Measurements from ENCODE around the gene NEUROD2.

Gene NEUROD2

DNA sequence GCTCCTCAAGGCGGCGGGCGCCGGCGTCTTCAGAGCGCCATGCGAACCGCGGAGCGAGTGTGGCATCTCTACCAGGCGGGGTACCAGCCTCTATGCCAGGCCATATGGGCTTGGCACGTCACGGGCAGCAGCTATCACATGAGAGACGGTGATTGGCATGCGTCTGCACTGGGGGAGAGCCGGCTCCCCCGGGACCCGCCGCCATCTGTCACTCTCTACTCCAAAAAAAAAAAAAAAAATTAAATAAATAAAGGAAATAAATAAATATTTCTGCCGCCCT lies at the start of gene NEUROD2:
TSS of gene NEUROD2 (minus strand) at position 70 of the 280 bp plus-strand sequence. CDS start 1,321 bp downstream, outside the sequence.
- no peak for FAIRE-seq

DNA sequence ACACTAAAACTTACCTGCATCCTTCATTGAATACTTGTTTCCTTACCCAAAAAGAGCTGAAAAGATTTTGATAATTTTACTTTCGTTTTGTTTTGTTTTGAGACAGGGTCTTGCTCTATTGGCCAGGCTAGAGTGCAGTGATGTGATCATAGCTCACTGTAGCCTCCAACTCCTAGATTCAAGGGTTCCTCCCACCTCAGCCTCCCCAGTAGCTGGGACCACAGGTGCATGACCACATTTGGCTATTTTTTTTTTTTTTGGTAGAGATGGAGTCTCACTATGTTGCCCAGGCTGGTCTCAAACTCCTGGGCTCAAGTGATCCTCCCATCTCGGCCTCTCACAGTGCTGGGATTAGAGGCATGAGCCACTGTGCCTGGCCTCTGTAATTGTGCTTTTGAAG lies 47.4 kb upstream of the NEUROD2 start:
- no peak for FAIRE-seq

DNA sequence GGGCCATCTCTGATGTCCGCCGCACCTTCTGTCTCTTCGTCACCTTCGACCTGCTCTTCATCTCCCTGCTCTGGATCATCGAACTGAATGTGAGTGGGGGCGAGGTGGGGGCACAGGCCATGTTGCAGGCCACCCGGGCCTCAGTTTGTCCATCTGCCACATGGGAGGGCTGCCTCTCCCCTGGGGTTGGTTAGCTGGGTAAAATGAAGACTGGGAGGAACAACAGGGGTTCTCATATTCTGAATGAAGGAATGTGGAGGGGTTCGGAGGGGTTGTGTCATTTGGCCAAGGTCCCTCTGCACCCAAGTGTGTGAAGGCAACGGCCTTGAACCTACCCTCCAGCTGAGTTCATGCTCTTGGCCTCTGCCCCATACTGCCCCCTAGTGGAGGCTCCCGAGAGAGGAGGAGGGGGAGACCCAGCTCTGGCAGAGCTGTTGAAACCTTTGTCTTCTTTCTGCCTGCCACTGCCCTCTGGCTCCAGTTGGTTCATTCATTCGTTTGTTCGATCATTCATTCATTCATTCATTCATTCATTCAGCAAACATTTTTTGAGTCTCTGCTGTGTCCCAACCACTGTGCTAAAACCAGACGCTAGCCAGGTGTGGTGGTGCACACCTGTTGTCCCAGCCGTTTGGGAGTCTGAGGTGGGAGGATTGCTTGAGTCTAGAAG lies 46.1 kb upstream of the NEUROD2 start:
- no peak for FAIRE-seq

DNA sequence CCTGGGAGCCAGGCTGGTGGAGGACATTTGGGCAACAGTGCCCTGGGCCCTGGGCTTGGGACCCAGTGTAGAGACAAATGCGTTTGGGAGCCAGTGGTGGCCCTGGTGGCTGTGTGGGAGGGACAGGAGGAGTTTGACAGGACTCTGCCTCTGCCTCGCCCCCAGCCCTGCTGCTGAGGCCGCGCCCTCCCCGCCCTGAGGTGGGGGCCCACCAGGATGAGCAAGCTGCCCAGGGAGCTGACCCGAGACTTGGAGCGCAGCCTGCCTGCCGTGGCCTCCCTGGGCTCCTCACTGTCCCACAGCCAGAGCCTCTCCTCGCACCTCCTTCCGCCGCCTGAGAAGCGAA lies 45.6 kb upstream of the NEUROD2 start:
- FAIRE-seq, result no peak

DNA sequence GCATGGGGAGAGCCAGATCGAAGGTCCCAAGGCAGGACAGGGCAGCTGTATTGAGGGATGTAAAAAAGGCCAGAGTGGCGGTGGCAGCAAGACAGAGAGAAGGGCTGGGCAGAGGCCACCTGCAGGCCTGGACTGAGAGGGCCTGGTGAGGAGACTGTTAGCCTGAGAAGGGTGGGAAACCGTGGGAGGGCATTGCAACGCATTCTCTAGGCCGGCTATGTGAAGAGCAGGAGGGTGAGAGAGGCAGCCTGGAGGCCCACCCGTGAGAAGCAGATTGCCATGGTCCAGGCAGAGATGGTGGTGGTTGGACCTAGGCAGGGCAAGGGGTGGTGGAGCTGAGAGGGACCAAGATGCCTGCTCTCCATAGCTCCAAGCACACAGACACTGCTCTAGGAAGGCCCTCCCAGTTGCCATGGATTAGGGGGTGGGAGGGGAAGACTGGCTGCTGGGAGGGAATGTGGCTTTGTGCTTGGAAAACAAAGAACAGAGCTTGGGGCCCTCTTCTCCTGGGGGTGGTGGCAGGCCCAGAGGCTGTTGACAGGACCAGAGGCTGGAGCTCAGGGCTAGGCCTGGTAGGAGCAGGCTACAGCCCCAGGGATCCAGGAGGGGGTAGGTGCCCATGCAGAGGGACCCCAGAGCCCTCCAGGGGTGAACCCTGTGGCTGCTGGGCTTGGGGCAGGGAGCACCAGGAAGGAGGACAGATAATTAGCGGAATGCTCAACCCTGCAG lies 45.0 kb upstream of the NEUROD2 start:
- no peak for FAIRE-seq

DNA sequence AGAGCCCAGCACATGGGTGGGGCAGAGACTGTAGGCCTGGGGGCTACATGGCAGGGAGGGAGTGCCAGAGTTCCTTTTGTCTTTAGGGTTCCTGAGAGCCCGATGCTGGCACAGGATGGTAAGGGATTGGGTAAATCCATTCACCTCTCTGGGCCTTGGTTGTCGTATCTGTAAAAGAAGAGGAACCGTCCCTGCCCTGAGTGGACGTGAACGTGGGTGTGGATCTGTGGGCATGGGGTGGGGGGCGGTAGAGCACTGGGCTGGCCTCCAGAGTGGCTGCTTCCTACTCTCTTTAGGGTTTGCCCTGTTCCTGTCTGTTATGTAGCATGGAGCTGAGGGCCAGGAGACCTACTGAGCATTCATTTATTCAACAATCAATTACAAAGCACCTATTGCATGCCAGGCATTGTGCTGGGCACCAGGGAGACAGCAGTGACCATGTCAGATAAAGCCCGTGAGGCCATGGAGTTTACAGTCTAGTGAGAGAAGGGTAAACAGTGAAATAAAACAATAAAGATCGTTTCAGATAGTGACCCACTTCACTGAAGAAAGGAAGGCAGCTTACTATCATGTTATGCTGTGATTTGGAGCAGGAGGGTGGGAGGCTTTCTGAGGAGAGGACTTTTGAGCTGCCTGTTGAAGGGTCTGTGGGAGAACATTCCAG lies 44.3 kb upstream of the NEUROD2 start:
- no peak for FAIRE-seq

DNA sequence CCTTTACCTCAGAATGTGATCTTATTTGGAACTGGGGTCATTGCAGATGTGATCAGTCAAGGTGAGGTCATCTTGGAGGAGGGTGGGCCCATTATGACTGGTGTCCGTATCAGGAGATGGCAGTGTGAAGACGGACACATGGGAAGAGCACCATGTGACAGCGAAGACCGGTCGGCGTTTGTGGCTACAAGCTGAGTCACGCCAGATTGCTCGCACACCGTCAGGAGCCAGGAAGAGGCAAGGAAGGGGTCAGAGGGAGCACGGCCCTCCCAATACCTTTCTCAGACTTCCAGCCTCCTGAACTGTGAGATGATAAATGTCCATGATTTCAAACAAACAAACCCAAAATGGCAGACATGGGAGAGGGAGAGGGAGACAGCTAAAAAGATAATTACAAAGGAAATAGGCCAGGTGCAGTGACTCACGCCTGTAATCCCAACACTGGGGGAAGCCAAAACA lies 42.4 kb upstream of the NEUROD2 start:
- no peak for FAIRE-seq

DNA sequence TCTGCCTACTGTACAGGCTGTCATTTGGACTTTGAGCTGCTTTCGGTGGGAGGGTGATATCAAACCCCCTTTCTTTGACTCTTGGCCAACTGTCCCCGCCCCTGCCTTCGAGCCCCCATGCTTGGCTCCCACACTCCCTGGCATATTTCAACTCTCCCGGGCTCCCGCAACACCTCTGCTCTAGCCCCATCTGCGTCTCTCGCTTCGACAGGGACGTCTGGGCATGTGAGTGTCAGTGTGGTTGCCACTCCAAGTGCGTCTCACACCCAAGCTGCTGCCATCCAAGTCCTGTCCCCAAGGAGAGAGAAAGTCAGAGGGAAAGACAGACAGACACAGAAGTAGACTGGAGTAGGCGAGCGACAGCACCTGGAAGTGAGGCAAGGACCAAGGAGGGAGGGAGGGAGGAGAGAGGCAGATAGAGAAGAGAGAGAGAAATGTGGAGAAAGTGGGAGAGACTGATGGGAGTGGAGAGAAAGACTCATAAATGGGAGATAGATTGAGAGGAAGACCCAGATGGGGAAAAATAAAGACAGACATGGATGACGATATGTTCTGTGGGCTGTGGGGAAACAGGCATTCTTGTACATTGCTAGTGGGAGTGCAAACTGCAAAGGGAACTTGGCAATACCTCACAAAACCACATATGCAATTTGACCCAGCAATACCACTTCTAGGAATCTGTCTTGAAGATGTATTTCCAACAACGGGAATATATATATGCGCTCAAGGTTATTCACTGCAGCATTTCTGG lies 41.1 kb upstream of the NEUROD2 start:
- no peak for FAIRE-seq

DNA sequence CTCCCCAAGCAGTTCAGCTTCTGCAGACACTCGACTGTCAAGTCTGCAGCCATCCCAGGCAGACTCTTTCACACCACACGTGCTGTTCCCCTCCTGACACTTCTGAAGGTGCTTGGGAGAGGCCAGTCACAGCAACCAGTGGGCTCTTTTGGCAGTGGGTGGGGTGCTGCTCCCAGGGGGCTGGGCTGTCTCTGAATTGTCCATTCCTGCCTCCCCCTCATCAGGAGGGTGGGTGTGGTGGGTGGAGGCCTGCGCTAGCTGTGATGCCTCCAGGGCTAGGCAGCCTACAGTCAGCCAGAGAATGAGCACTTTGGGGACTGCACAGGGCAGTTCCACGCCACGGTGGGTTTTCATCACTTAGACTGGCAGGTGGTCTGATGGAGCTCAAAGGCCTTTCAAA lies 39.5 kb upstream of the NEUROD2 start:
- FAIRE-seq, result no peak

DNA sequence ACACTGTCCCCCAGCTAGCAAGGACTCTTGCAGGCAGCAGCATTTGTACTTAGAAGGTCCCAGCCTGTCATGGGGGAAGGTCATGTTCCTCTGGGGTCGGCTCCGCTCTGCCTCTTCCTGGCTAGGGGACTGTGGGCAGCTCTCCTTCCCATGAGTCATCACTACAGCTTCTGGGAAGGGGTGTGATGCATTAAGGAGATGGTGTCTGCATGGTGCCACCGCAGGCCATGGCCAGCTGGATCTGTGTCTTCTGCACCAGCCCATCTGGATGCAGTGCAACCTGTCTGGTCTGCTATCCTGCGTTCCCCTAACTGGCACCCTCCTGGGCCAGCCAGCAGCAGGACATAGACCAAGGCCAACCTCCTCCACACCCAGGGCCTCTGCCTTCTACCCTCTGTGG lies 35.6 kb upstream of the NEUROD2 start:
- no peak for FAIRE-seq

DNA sequence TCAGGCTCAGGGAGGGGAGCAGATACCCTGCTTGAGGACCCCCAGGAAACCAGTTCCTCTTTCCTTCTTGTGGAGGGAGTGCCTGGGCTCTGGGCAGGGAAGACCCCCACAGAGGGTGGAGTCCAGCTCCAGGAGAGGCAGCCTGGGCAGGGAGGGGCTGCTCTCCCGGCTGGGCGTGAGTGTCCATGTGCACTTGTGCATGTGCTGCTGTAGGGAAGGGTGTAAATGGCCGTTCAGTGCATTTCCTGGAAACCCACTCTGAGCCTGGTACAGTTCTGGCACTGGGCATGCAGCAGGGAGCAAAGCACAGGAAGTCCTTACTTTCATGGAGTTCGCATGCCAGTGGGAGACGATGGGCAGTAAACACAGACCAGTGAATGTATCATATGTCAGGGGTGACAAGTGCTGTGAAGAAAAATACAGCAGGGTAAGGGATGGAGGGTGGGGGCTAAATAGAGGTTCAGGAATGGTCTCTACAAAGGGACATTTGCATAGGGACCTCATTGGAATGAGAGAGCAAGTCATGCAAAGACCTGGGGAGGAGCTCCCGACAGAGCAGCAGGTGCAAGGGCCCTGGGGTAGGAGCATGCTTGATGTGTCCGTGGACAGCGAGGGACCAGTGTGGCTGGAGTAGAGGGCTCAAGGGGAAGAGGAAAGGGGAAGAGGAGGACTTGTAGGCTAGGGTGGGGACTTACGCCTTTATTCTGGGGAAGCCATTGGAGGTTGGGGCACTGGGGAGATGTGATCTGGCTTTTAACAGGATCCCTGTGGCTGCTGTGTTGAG lies 34.8 kb upstream of the NEUROD2 start:
- FAIRE-seq, result no peak

DNA sequence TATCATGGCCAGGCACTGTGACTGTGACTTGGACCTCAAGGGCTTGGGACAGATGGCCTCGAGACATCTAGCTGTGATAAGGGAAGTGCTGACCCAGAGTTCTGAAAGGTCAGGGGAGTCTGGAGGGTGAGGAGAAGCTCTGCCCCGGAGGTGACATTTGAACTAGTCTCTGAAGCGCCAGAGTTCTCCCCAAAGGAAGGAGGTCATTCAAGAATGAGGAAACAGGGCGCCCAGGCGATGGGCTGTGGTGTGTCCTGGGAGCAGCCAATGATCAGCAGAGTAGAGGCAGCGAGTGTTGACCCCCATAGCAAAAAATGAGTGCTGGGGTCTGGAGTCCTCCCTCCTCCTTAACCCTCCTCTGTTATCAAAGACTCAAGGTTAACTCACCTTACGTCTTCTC lies 34.2 kb upstream of the NEUROD2 start:
- no peak for FAIRE-seq

DNA sequence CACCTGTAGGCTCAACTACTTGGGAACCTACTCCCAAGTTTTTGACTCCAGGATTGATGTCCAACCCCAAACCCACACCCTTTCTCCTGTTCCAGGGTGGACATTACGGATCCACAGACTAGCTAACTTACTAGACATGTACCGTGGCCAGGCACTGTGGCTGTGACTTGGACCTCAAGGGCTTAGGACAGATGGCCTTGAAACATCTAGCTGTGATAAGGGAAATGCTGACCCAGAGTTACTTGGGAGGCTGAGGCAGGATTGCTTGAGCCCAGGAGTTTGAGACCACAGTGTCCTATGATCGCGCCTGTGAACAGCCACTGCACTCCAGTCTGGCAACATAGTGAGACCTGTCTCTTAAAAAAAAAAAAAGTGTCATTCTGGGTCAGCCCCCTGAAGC lies 33.4 kb upstream of the NEUROD2 start:
- FAIRE-seq, result no peak

DNA sequence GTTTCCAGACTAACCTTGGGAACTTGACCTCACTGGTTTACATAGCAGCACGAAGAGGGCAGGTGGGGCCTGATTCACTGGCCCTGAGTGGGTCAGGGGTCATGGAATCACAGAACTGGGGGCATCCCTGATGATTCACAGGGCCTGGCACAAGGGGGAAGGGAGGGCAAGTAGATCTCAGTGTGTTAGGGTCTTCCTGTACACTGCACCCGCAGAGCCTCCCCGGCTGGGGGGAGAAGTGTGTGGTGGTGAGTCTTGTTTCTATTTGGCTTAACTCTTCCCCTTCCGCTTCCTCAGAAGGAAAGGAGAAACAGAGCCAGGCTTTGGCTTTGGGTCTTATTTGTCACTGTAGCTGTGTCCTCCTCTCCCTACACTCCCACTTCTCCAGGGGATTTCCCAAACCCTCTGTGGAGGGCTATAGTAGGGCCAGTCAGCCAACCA lies 32.9 kb upstream of the NEUROD2 start:
- no peak for FAIRE-seq

DNA sequence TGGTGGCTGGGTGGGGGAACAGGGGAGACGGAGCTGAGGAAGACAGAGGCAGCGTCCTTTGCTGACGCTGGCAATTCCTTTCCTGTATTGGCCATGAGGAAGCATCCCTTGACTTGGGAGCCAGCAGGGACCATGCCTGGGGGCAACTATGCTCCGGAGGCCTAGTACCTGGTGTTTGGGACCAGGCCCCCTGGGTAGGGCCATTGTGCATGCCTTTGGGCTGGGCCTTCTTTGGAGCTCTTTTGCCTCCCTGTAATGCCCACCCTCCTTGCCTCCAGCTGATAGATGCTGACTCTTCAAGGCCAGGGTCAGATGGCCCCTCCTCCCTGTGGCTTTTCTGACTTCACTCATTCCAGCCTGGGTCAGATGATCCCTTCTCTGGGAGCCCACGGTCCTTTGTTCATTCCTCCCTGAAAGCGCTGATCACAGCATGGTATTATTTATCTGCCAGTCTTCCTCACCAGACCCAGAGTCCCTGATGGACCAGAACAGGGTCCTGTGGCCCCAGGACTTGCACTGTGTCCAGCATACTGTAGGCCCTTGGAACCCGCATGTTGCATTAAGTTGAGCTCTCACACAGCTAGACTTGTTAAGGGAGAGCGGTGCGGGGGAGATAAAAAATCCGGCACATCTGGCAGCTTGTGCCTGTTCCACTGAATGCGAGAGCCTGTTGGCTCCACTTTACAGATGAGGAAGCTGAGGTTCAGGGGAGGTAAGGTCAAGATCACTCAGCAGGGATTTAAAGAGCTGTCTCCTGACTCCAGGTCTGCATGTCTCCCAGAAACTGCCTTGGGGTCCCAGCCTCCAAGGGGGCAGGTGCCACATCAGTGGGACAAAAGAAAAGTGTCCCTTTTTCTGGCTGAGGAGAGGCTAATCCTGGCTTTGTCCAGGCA lies 32.1 kb upstream of the NEUROD2 start:
- FAIRE-seq, result no peak

DNA sequence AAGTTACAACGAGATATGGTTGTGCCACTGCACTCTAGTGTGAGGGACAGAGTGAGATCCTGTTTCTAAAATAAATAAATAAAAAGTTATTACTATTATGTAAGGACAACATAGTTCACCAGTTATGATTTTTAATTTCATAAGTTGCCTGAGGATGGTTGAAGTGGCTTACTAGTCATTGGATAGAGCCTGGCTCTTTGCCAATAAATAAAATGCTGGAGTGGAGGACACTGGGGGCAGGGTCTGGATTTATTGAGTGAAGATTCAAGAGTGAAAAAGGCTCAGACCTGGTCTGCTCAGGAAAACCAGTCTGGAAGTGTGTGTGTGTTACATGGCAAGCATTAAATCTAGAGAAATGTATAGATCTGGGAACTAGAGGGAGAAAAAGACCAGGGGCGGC lies 31.3 kb upstream of the NEUROD2 start:
- no peak for FAIRE-seq

DNA sequence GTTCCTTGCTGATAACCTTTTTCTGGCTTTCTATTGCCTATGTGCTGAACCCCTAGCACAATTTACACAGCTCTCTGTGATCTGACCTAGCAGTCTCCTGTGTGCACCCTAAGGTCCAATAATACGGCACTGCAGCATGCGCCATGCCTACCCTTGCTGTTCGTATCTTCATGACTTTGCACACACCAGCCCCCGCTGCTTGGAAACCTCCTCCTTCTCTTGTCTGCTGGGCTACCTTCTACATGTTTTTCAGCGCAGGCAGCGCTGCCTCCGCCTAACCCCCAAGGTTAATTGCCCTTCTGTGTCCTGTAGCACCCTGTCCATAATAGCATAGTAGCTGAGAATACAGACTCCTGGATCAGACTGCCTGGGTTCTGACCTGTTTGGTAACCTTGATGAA lies 30.6 kb upstream of the NEUROD2 start:
- FAIRE-seq, result no peak

DNA sequence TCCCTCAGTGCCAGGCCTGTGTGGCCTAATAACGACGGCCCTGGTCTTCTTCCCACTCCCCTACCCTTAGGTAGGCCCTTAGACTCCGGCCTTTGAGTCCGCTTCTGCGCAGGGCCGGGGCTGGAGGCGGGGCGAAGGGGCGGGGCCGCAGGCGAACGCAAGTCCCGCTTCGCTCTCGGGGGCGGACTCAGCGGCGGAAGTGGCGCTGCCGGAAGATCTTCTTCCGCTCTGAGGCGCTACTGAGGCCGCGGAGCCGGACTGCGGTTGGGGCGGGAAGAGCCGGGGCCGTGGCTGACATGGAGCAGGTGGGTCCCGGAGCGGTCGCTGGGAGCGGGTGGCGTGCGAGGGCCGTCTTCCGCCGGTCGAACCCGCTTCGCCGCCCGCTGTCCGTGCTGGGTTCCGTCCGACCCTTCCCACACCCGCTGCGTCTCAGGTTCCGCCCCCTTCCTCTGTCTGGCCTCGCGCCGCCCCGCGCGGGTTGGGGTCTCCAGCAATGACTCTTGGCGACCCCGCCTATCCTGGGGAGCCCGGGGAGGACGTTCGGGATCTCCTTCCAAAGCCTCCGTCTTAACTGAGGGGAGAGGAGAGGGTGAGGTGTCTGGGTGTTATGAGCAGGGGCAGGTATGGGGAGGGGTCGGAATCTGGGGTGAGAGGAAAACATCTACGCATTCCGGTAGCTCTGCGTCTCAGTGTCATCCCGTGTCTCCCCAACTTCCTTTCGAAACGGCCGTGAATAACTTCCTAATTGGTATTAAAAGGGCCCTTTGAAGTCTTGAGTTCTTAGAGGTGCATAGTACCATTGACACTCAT lies 29.4 kb upstream of the NEUROD2 start, which contains the start of gene STARD3:
TSS of gene STARD3 (plus strand) at position 218 of the 810 bp plus-strand sequence. CDS start 16,388 bp downstream, outside the sequence.
- no peak for FAIRE-seq

DNA sequence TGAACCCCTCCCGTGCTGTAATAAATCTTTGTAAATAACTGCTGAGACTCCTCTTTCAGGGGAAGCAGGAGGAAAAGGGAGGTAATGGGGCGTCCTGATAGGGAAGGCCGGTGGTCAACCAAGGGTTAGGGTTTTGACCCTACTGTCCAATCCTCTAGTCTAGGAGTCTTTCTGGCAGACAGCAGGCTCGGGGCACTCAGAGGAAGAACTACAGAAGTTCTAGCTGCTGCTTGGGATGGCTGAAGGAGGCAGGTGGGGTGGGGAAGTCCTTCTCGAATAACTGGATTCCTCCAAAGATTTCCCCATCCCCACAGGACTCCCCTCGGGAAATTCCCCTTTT lies 28.8 kb upstream of the NEUROD2 start:
- no peak for FAIRE-seq

DNA sequence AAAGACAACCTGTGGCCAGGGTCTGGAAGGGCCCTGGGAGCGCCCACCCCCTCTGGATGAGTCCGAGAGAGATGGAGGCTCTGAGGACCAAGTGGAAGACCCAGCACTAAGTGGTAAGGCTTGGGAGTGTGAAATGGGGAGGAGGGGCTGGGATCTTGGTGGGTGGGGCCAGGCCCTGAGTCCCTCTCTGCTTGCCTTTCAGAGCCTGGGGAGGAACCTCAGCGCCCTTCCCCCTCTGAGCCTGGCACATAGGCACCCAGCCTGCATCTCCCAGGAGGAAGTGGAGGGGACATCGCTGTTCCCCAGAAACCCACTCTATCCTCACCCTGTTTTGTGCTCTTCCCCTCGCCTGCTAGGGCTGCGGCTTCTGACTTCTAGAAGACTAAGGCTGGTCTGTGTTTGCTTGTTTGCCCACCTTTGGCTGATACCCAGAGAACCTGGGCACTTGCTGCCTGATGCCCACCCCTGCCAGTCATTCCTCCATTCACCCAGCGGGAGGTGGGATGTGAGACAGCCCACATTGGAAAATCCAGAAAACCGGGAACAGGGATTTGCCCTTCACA lies 28.0 kb upstream of the NEUROD2 start:
- FAIRE-seq, result no peak
